Stimulated activated CD8-positive, alpha-beta memory T cell treated with anti-CD3 and anti-CD28 coated beads, Interleukin-15, amount 100 ng/mL, for 4 hours (primary cell): ENCODE results near the gene MGAT2.
"Not testable (repeated sequence)": the region's sequence is repeated elsewhere in the genome, so short reads cannot be mapped to it uniquely, and the experiment has no call there.

Experiments used
- DNase-seq, 2 donors: peaks; one replicate each; pipeline ENCODE4 v3.0.0-alpha.2; 2020; ENCODE audit warnings: low read depth in 2 of 2

MGAT2 gene

GRCh38 chr14:49612251-49612650, 8.3 kb upstream of the MGAT2 start:
- DNase-seq = no peak

GRCh38 chr14:49612671-49613070, 7.9 kb upstream of the MGAT2 start:
- no peak for DNase-seq

- DNase-seq = no peak
Observed at GRCh38 chr14:49614196-49614595, 6.4 kb upstream of the MGAT2 start.

GRCh38 chr14:49615776-49616175, 4.8 kb upstream of the MGAT2 start:
- no peak for DNase-seq

GRCh38 chr14:49617852-49618519, 2.6 kb upstream of the MGAT2 start:
- DNase-seq = no peak

- DNase-seq = not testable (repeated sequence)
Observed at GRCh38 chr14:49619273-49619672, 1.3 kb upstream of the MGAT2 start.

- DNase-seq = no peak
Observed at GRCh38 chr14:49619730-49620129, 869 bp upstream of the MGAT2 start.

GRCh38 chr14:49621114-49621881, 699 bp downstream of the MGAT2 start:
- no peak for DNase-seq

GRCh38 chr14:49622022-49622607, 1.5 kb downstream of the MGAT2 start:
- no peak for DNase-seq

- DNase-seq = no peak
Observed at GRCh38 chr14:49623387-49623786, 2.8 kb downstream of the MGAT2 start.

- no peak for DNase-seq
Observed at GRCh38 chr14:49623941-49624839, 3.6 kb downstream of the MGAT2 start.

GRCh38 chr14:49633640-49634546, 13.3 kb downstream of the MGAT2 start:
- peak; percentile 89 to 91 for DNase-seq

- peak; percentile 39 to 43 for DNase-seq
Observed at GRCh38 chr14:49634547-49635334, 14.1 kb downstream of the MGAT2 start, which contains the start of gene DNAAF2. DNAAF2 (minus strand) TSS chr14:49635244; CDS start chr14:49635149, 95 bp downstream.

- no peak for DNase-seq
Observed at GRCh38 chr14:49636866-49637265, 16.3 kb downstream of the MGAT2 start.

- no peak for DNase-seq
Observed at GRCh38 chr14:49637534-49638078, 17.0 kb downstream of the MGAT2 start.

- no peak for DNase-seq
Observed at GRCh38 chr14:49640540-49641417, 20.2 kb downstream of the MGAT2 start.

- DNase-seq = no peak
Observed at GRCh38 chr14:49641697-49642129, 21.1 kb downstream of the MGAT2 start.

GRCh38 chr14:49642163-49642562, 21.6 kb downstream of the MGAT2 start:
- DNase-seq = no peak

GRCh38 chr14:49653508-49653907, 32.9 kb downstream of the MGAT2 start:
- no peak for DNase-seq
